Non-pigmented ciliary epithelial cell (primary cell): Measurements from ENCODE around the gene ATP2B1.

Experiments used
- DNase-seq: peaks from one replicate; pipeline ENCODE4 v3.0.0-alpha.2; 2010; ENCODE audit warnings: low read depth

ATP2B1 gene

DNA sequence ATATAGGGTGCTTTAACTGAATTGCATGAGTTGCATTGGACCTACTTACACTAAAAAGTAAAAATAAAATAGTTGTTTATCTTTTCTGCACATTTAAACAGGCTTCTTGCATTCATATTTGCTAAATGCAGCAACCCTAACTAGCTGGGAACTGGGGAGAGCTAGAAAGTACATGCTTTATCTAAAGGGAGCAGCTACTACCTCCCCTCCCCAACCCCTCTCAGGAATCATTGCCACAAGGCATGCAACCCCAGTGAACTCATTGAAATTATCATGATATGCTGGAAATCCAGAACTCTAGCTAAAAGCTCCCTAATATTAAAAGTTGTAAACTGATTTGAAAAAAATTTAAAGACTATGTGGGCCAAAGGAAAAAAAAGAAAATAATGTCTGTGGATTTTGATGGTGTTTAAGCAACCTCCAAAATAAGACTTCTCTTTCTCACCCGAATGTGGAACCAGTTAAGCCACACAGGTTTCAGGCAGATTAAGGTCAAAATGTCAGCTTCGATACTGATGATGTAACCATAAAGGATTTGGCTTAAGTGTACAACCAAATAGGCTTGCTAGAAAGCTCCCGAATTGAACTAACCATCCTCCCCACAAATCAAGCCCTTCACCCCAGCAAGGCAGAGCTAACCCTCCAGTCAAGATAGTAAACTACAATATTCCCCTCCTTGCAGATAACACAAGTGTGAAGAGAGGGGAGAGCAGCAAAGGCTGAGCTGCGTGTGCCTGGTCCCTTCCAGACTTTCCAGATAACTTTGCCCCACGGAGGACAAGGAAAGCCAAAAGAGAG, 169.0 kb downstream of the ATP2B1 start:
- DNase-seq = no peak

- DNase-seq = no peak
These were observed 169.7 kb downstream of the ATP2B1 start for GRCh38 chr12:89538897-89539296.
